GM12878 (cell line): ENCODE results near the gene RNF13. TPM values are rescaled to one million over a fixed set of nuclear protein-coding genes. Genes with fewer than 3 reads are reported as not detected.

Experiments used
- ATAC-seq: fragments of 200-7000 bp; cut with Tn5 transposase; 3 replicates; pipeline ENCODE4 v1.9.1; 2020; ENCODE audit warnings: mild to moderate bottlenecking, moderate library complexity
- BruUV-seq: library from RNA; stranded (reverse); fragments of 400-500 nt; replicated peaks from 2 replicates; lab custom pipeline; 2021; lab: Mats Ljungman, UMichigan
- CTCF ChIA-PET: fragments of 300-600 bp; sonication (Branson Sonifier 250); formaldehyde crosslinking; extraction: SDS; loops from one replicate; lab custom pipeline; 2021; ENCODE audit warnings: inconsistent platforms; lab: Yijun Ruan, JAX
- POLR2A ChIA-PET: fragments of 350-600 bp; formaldehyde crosslinking; extraction: SDS; loops from one replicate; lab custom pipeline; 2021; ENCODE audit warnings: inconsistent platforms; lab: Charles Lee
- RAD21 ChIA-PET: fragments of 300-600 bp; sonication (Branson Sonifier 250); formaldehyde crosslinking; loops from one replicate; lab custom pipeline; 2023; ENCODE audit warnings: antibody characterized with exemption; ENCODE audit not compliant: unreplicated experiment; lab: Charles Lee
- SMC1A ChIA-PET: fragments of 300-600 bp; sonication (Branson Sonifier 250); formaldehyde crosslinking; loops from one replicate; lab custom pipeline; 2023; ENCODE audit not compliant: unreplicated experiment, uncharacterized antibody; lab: Charles Lee
- DNase-seq: peaks from one replicate; pipeline ENCODE4 v3.0.0-alpha.2; 2011; ENCODE audit warnings: low read depth, low spot score
- FAIRE-seq: peaks from 3 replicates; lab custom pipeline; 2011; peaks lifted over from hg19 to GRCh38; lab: Jason Lieb, UNC
- H2AFZ ChIP-seq: 2 replicates; pipeline ENCODE4 v1.6.0; 2011; ENCODE audit warnings: low read depth, low read length, control low read depth; ENCODE audit not compliant: control insufficient read depth
- H3K27ac ChIP-seq: 2 replicates; pipeline ENCODE4 v1.5.1; 2011; ENCODE audit warnings: control low read depth; ENCODE audit not compliant: control insufficient read depth, insufficient read depth
- H3K27me3 ChIP-seq, 2 experiments: replicated peaks in 1 of 2; 2 replicates each; pipeline versions ENCODE4 v1.6.0 to v1.6.1; 2011; ENCODE audit warnings: low read length in 1 of 2; ENCODE audit not compliant: control insufficient read depth in 2 of 2, insufficient read depth in 2 of 2
- H3K36me3 ChIP-seq, 2 experiments: 2 replicates each; pipeline ENCODE4 v1.5.1; 2011; ENCODE audit warnings: low read length in 1 of 2; ENCODE audit not compliant: control insufficient read depth in 2 of 2, insufficient read depth in 2 of 2
- H3K4me1 ChIP-seq: 2 replicates; pipeline ENCODE4 v1.6.1; 2011; ENCODE audit warnings: mild to moderate bottlenecking, low read length, moderate library complexity, mixed read lengths; ENCODE audit not compliant: control insufficient read depth, insufficient read depth
- H3K4me2 ChIP-seq: 2 replicates; pipeline ENCODE4 v1.6.0; 2011; ENCODE audit warnings: control low read depth; ENCODE audit not compliant: control insufficient read depth, insufficient read depth
- H3K4me3 ChIP-seq: fragments of 200-600 bp; sonication (generic); 2 replicates; pipeline ENCODE4 v1.5.1; 2016
- H3K79me2 ChIP-seq: 2 replicates; pipeline ENCODE4 v1.6.0; 2011; ENCODE audit warnings: low read length; ENCODE audit not compliant: control insufficient read depth, insufficient read depth
- H3K9ac ChIP-seq: 2 replicates; pipeline ENCODE4 v1.8.0; 2011; ENCODE audit warnings: low read length, control low read depth, mixed read lengths; ENCODE audit not compliant: control insufficient read depth, insufficient read depth
- H3K9me3 ChIP-seq: replicated peaks from 3 replicates; pipeline ENCODE4 v1.5.1; 2011; ENCODE audit warnings: mild to moderate bottlenecking, low read length; ENCODE audit not compliant: control insufficient read depth, insufficient read depth
- H4K20me1 ChIP-seq: 2 replicates; pipeline ENCODE4 v1.6.0; 2011; ENCODE audit not compliant: control insufficient read depth, insufficient read depth
- GATAD2B ChIP-seq: fragments of 450-650 bp; conservative IDR thresholded peaks from 2 replicates; pipeline ENCODE4 v1.6.1; 2017; ENCODE audit warnings: low read depth, mild to moderate bottlenecking, moderate library complexity
- NFXL1 ChIP-seq: fragments of 450-650 bp; IDR thresholded peaks from 2 replicates; pipeline ENCODE4 v1.6.1; 2017; ENCODE audit warnings: antibody characterized with exemption, mild to moderate bottlenecking, borderline replicate concordance
- NFYA ChIP-seq: IDR thresholded peaks from 2 replicates; pipeline ENCODE4 v1.6.1; 2011; ENCODE audit warnings: low read depth, mild to moderate bottlenecking, low read length, improper control_type of control experiment, borderline replicate concordance
- NRF1 ChIP-seq: conservative IDR thresholded peaks from 2 replicates; pipeline ENCODE4 v1.6.1; 2011; ENCODE audit warnings: mild to moderate bottlenecking, low read depth, low read length, improper control_type of control experiment
- SKIL ChIP-seq: fragments of 450-650 bp; IDR thresholded peaks from 2 replicates; pipeline ENCODE4 v1.6.1; 2017; ENCODE audit warnings: mild to moderate bottlenecking, low read depth, inconsistent platforms; ENCODE audit not compliant: poor library complexity, severe bottlenecking
- WGBS: methylation state at CpG from one replicate; pipeline ENCODE4 v1.1.6; 2016; ENCODE audit warnings: low lambda C conversion rate; ENCODE audit not compliant: insufficient replicate concordance, insufficient coverage; ENCODE audit errors: missing lambda C conversion rate; 5-methylcytosine and 5-hydroxymethylcytosine counted together
- in situ Hi-C: fragments of 300-500 bp; cut with MboI; formaldehyde crosslinking; loops from 9 replicates; pipeline ENCODE4 v1.14.3; 2018; ENCODE audit warnings: mixed read lengths
- intact Hi-C: fragments of 100-400 bp; cut with micrococcal nuclease; formaldehyde crosslinking; loops from one replicate; pipeline ENCODE4 v1.14.2; 2022; ENCODE audit not compliant: unreplicated experiment
- polyA plus RNA-seq, 11 experiments: library from polyadenylated mRNA; depleted of rRNA in 4 of 11; unstranded in 6 of 11; stranded (reverse) in 5 of 11; fragments of >200 nt; fragmentation: Nextera tagmentation in 4 of 11; fragmentation: Illumina TruSeq in 1 of 11; extraction: Ambion mirVana in 4 of 11; extraction: Trizol in 1 of 11; gene quantifications; 1 replicate in 1 of 11; 2 replicates in 10 of 11; pipeline versions ENCODE4 v1.2.1 to v1.2.3, GENCODE V29; 2011 to 2016; ENCODE audit warnings: inconsistent platforms in 2 of 11, missing spikeins in 2 of 11, low read depth in 1 of 11
- total RNA-seq, 4 experiments: library from RNA; depleted of rRNA in 3 of 4; stranded (reverse); fragments of >200 nt in 3 of 4; fragmentation: Illumina TruSeq in 1 of 4; extraction: Trizol in 1 of 4; gene quantifications; 2 replicates each; pipeline versions ENCODE4 v1.2.1 to v1.2.3, GENCODE V29; 2013 to 2021
- TF ChIP-seq, protein P1 (sequence below): IDR thresholded peaks from 2 replicates; pipeline ENCODE4 v1.6.1; 2011; ENCODE audit warnings: borderline replicate concordance, low read depth, mild to moderate bottlenecking, moderate library complexity, mixed read lengths, low read length; ENCODE audit not compliant: insufficient read depth; ENCODE audit errors: extremely low read length

The RNF13 gene
- total and polyA plus RNA-seq, 10 of the 15 experiments (the other 5 are each of a cell fraction or from before 2014, with no cell fraction given) = 18.9 to 73.4 (median 36.7) TPM

DNA sequence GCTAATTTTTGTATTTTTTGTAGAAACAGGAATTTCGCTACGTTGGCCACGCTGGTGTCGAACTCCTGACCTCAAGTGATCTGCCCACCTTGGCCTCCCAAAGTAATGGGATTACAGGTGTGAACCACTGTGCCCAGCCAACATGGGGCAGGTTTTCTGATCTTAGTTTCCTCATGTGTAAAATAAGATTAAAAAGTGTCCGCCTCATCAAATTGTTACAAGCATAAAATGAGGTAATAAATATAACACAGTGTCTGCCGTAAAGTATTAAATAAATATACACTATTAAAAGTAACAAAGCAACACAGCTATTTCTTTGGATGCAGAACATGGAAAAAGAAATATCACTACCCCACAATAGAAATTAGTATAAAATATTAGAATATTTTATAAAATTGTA lies 44.3 kb upstream of the RNF13 start:
- 67% methylated on average over 6 of the region's 6 CpGs for WGBS
- H3K79me2 ChIP-seq = no peaks in the 10 kb centered on the region
- H4K20me1 ChIP-seq = no peaks in the 10 kb centered on the region
- intact Hi-C loops = loop anchor here (5.0 kb wide), 1 partner anchor 39 kb away; no protein-coding TSS in a partner anchor
- BruUV-seq = no TSS peak
- in situ Hi-C loops = no loop called here
- no peak overlapping the region for H3K4me2 ChIP-seq
- no peak overlapping the region for H2AFZ ChIP-seq
- no peak for FAIRE-seq
- DNase-seq = no peak
- no peak overlapping the region for H3K9ac ChIP-seq
- H3K27me3 ChIP-seq = no peaks in the 10 kb centered on the region
- ChIA-PET POLR2A (no interaction called here), CTCF (interaction anchor here (0.9 to 15.4 kb wide), 8 partner anchors 39 to 275 kb away, joined by 3 to 222 read pairs (median 5); no protein-coding TSS in a partner anchor), SMC1A (interaction anchor here (0.5 to 7.0 kb wide), 9 partner anchors 8 to 393 kb away, joined by 3 to 86 read pairs (median 4); no protein-coding TSS in a partner anchor), RAD21 (interaction anchor here (5.1 kb wide), 1 partner anchor 200 kb away, joined by 27 read pairs; no protein-coding TSS in a partner anchor)
- no peaks in the 10 kb centered on the region for H3K36me3 ChIP-seq
- ATAC-seq = no peak
- no peak overlapping the region for H3K27ac ChIP-seq
- H3K4me3 ChIP-seq = no peak overlapping the region
- no peaks in the 10 kb centered on the region for H3K4me1 ChIP-seq
- TF ChIP-seq, protein P1, sequence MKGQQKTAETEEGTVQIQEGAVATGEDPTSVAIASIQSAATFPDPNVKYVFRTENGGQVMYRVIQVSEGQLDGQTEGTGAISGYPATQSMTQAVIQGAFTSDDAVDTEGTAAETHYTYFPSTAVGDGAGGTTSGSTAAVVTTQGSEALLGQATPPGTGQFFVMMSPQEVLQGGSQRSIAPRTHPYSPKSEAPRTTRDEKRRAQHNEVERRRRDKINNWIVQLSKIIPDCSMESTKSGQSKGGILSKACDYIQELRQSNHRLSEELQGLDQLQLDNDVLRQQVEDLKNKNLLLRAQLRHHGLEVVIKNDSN = no peak
- TF ChIP-seq NRF1 = no peak
- no peak for TF ChIP-seq NFYA
- TF ChIP-seq GATAD2B = no peak
- no peak for TF ChIP-seq NFXL1
- TF ChIP-seq SKIL = no peak
- no peaks in the 10 kb centered on the region for H3K9me3 ChIP-seq
